ENCODE measurements around the gene ACER2. TPM values are rescaled to one million over a fixed set of nuclear protein-coding genes. Genes with fewer than 3 reads are reported as not detected.

Gene ACER2
- total and polyA plus RNA-seq, 2 experiments from 2014 or later, result 0.87 to 14.6 TPM

DNA sequence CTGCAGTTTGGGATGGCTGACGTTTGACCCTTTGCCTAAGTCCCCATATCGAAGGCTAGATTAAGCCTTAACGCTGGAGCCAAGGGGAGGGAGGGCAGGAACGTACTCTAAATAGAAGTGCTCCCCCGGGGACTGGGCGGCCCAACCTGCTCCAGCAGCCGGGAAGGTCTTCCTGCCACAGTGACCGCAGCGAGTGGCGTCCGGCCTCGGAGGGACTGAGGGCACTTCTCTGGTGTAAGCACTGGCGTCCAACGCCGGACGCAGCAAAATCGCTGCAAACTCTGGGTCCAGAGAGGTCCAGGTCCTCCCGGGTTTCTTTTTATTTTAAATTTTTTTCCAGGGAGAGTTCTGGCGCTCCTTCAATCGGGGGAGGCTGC is 505 bp upstream of the ACER2 start:
- no peaks in the 10 kb centered on the region; the same call in 1 of the 2 replicates for H3F3A ChIP-seq (replicated peaks; ENCODE audit: low read depth)
- peak; percentile 37 for DNase-seq (ENCODE audit: low spot score)
- H3K27ac Mint-ChIP-seq, result no peak overlapping the region
- H3K27me3 Mint-ChIP-seq (ENCODE audit: insufficient read depth, low read depth, poor library complexity), result peaks cover 19% of the 10 kb centered on the region
- H3K36me3 ChIP-seq (ENCODE audit: insufficient read depth), result peaks cover 4% of the 10 kb centered on the region
- peaks cover 6% of the 10 kb centered on the region for H3K27me3 ChIP-seq (ENCODE audit: insufficient read depth)
- H3K4me1 Mint-ChIP-seq, result peaks cover 14% of the 10 kb centered on the region
- H2AFZ ChIP-seq, result peak overlapping the region; percentile 99
- no peak overlapping the region for H3K27ac ChIP-seq (ENCODE audit: low read depth)
- peak overlapping the region; percentile 79 for H3K4me2 ChIP-seq
- peak overlapping the region; percentile 94 for H3K4me3 Mint-ChIP-seq
- H3K9me3 Mint-ChIP-seq, result peaks cover 7% of the 10 kb centered on the region
- H3K36me3 Mint-ChIP-seq (ENCODE audit: low read depth), result peaks cover 7% of the 10 kb centered on the region; the same call in 2 of the 3 replicates
- H3K4me3 ChIP-seq, result peak overlapping the region; percentile 93
- ATAC-seq, result peak; percentile 15
- no peaks in the 10 kb centered on the region for H4K20me1 ChIP-seq (replicated peaks; ENCODE audit: insufficient read depth)
- peaks cover 14% of the 10 kb centered on the region for H3K4me1 ChIP-seq (ENCODE audit: insufficient read depth)
- no peaks in the 10 kb centered on the region for H3K9me2 ChIP-seq (ENCODE audit: insufficient read depth)
- TF ChIP-seq ZNF462 (CRISPR knock-in tag; IDR thresholded peaks at IDR 0.05) (no peak), ZNF114 (CRISPR knock-in tag; IDR thresholded peaks at IDR 0.05) (no peak)
- TF ChIP-seq, protein P1, sequence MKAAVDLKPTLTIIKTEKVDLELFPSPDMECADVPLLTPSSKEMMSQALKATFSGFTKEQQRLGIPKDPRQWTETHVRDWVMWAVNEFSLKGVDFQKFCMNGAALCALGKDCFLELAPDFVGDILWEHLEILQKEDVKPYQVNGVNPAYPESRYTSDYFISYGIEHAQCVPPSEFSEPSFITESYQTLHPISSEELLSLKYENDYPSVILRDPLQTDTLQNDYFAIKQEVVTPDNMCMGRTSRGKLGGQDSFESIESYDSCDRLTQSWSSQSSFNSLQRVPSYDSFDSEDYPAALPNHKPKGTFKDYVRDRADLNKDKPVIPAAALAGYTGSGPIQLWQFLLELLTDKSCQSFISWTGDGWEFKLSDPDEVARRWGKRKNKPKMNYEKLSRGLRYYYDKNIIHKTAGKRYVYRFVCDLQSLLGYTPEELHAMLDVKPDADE (IDR thresholded peaks at IDR 0.05), result no peak
- H3K79me2 ChIP-seq (replicated peaks; ENCODE audit: insufficient read depth), result peaks cover 34% of the 10 kb centered on the region

All from GM23338 (cell line).